ENCODE measurements around the gene KANK4.

The KANK4 gene

DNA sequence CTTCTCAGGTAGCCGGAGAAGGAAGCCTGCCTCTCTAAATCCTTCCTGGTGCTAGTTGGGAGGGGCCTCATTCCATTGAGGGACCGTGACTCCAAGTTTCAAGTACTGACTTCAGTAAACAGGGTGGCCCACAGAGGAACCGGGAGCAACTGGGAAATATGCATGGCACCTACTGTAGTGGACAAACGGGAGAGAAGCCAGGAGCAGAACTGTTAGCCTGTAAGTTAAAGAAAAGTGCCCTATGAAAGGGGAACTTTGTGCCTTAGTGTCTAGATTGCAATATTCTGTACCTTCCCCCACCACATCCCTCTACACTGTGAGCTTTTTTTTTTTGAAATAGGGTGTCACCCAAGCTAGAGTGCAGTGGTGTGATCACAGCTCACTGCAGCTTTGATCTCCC lies 33.2 kb upstream of the KANK4 start:
- no peak overlapping the region for H3K27ac ChIP-seq
- TF ChIP-seq, protein P1, sequence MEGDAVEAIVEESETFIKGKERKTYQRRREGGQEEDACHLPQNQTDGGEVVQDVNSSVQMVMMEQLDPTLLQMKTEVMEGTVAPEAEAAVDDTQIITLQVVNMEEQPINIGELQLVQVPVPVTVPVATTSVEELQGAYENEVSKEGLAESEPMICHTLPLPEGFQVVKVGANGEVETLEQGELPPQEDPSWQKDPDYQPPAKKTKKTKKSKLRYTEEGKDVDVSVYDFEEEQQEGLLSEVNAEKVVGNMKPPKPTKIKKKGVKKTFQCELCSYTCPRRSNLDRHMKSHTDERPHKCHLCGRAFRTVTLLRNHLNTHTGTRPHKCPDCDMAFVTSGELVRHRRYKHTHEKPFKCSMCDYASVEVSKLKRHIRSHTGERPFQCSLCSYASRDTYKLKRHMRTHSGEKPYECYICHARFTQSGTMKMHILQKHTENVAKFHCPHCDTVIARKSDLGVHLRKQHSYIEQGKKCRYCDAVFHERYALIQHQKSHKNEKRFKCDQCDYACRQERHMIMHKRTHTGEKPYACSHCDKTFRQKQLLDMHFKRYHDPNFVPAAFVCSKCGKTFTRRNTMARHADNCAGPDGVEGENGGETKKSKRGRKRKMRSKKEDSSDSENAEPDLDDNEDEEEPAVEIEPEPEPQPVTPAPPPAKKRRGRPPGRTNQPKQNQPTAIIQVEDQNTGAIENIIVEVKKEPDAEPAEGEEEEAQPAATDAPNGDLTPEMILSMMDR (conservative IDR thresholded peaks at IDR 0.05; ENCODE audit: low read depth) = no peak
- POLR2A ChIA-PET (ENCODE audit: low non-redundant PET) = no interaction called here
- CTCF ChIA-PET = interaction anchor here (0.7 kb wide), 1 partner anchor 177 kb away, joined by 3 read pairs; no protein-coding TSS in a partner anchor
- no peak for DNase-seq (ENCODE audit: low spot score)

DNA sequence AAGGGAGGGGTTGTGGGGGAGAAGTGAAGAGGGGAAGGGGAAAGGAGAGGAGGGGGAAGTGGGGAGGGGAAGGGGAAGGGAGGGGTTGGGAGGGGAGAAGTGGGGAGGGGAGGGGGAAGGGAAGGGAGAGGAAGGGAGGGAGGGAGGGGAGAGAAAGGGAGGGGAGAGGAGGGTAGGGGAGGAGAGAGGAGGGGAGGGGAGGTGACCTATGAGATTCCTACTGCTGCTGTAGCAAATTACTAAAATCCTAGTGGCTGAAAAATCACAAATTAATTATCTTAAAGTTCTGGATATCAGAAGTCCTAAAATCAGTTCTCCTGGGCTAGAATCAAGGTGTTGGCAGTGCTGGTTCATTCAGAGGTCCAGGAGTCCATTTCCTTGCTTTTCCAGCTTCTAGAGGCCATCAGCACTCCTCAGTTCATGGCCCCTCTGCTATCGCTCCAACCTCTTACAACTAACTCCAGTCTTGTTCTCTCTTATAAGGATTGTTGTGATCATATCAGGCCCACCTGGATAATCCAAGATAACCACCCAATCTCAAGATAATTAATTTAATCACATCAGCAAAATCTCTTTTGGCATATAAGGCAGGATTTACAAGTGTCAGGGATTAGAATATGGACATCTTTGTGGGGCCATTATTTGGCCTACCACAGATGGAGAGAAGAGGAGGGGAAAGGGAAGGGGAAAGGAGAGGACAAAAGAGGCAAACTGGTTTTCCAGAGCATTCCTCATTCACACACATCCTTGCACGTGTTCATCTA lies 30.4 kb upstream of the KANK4 start:
- DNase-seq (ENCODE audit: low spot score) = no peak
- ChIA-PET CTCF (no interaction called here), POLR2A (ENCODE audit: low non-redundant PET) (no interaction called here)
- no peak overlapping the region for H3K27ac ChIP-seq
- TF ChIP-seq, protein P1 (conservative IDR thresholded peaks at IDR 0.05; ENCODE audit: low read depth) = no peak

DNA sequence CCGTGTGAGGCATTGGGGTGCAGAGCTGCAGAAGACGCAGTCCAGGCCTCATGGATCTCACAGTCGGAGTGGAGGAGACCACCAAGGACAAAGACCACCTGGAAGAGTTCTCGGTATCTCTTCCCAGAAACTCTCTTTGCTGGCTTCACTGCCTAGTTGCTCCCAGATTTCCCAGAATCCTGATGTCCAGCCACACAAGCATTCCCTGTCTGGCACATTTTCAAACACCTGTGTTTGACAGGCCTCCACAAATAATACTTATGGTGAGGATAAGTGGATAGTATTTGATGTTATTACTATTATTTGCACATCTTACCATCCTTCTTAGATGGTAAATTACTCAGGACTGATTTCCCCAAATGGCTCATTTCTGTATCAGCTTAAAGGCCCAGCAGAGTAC lies 27.7 kb upstream of the KANK4 start:
- TF ChIP-seq, protein P1 (conservative IDR thresholded peaks at IDR 0.05; ENCODE audit: low read depth) = no peak
- no peak overlapping the region for H3K27ac ChIP-seq
- no peak for DNase-seq (ENCODE audit: low spot score)
- POLR2A ChIA-PET (ENCODE audit: low non-redundant PET) = no interaction called here
- CTCF ChIA-PET = no interaction called here

DNA sequence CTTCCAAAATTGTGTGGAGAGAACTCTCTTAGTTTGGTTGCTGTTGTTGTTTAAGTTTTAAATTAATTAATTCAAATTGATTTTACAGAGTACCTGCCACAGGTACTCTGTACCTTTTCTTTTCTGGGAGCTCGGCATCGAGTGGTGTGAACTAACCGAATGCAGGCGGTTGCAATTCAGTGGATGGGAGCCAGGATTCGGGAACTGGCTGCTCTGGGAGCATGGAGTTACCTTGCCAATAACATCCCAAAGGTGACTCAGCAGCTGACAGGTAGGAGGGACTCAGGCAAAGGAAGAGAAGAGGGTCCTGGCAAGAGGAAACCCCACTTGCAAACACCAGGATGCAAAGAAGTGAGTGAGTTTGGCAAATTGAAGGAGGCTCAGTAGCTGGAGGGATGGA lies 24.7 kb upstream of the KANK4 start:
- ChIA-PET POLR2A (ENCODE audit: low non-redundant PET) (interaction anchor here (0.5 kb wide), 1 partner anchor 15 kb away, joined by 3 read pairs; no protein-coding TSS in a partner anchor), CTCF (interaction anchor here (0.7 kb wide), 1 partner anchor 617 kb away, joined by 5 read pairs; no protein-coding TSS in a partner anchor)
- TF ChIP-seq, protein P1 (conservative IDR thresholded peaks at IDR 0.05; ENCODE audit: low read depth) = no peak
- no peak overlapping the region for H3K27ac ChIP-seq
- DNase-seq (ENCODE audit: low spot score) = no peak

DNA sequence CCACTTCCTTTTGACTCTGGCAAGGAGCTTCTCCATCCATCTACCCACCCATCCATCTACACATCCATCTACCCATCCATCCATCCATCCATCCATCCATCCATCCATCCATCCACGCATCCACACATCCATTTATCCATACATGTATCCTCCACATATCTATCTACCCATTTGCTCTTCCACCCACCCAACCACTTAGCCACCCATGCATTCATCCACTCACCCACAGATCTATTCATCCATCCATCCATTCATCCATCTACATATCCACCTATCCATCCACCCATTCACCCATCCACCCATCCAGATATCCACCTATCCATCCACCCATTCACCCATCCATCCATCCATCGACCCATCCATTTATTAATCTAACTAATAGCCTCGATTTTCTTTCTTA lies 23.0 kb upstream of the KANK4 start:
- TF ChIP-seq, protein P1 (conservative IDR thresholded peaks at IDR 0.05; ENCODE audit: low read depth) = no peak
- ChIA-PET CTCF (interaction anchor here (0.5 kb wide), 1 partner anchor 330 kb away, joined by 3 read pairs; no protein-coding TSS in a partner anchor), POLR2A (ENCODE audit: low non-redundant PET) (no interaction called here)
- no peak for DNase-seq (ENCODE audit: low spot score)
- no peak overlapping the region for H3K27ac ChIP-seq

DNA sequence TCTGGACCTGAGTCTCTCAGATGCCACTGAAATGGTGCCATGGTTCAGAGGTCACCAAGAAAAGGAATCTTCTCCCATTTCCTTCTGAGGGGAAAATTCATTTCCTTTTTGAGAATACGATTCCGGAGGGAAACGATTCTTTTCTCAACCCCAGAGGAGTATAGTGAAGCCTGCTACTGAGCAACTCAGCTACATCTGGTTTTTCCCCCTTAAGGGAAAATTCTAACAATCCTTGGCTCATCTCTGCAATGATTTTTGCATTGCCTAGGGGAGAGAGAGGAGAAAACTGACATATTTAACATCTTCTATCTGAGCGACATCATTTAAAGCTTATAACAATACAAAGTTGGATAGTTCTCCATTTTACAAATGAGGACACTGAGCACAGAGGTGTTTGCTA lies 22.4 kb upstream of the KANK4 start:
- POLR2A ChIA-PET (ENCODE audit: low non-redundant PET) = no interaction called here
- H3K27ac ChIP-seq = no peak overlapping the region
- TF ChIP-seq, protein P1 (conservative IDR thresholded peaks at IDR 0.05; ENCODE audit: low read depth) = no peak
- CTCF ChIA-PET = no interaction called here
- no peak for DNase-seq (ENCODE audit: low spot score)
